ENCODE results near the gene SLFN11. TPM values are rescaled to one million over a fixed set of nuclear protein-coding genes. Genes with fewer than 3 reads are reported as not detected.
A peak's percentile ranks its signal among the peaks of the same experiment; 100 is the strongest.

Gene SLFN11
- total RNA-seq, 4 donors from 2014 or later: 3.4 to 10.7 (median 5.0) TPM

- Histone ChIP-seq H3K4me1 (peaks cover 3% of the 10 kb centered on the region), H3K27me3 (no peaks in the 10 kb centered on the region), H3K36me3 (peaks cover 8% of the 10 kb centered on the region), H3K9me3 (no peaks in the 10 kb centered on the region), H3K4me3 (no peak overlapping the region), H3K27ac (no peak overlapping the region)
- no peak for DNase-seq (ENCODE audit: low spot score in 2 of 2)
- 69% methylated on average over 3 of the region's 3 CpGs for WGBS
- TF ChIP-seq POLR2A (IDR thresholded peaks at IDR 0.05) (no peak), EP300 (IDR thresholded peaks at IDR 0.05) (no peak), POLR2AphosphoS5 (IDR thresholded peaks at IDR 0.05) (no peak)
- TF ChIP-seq, protein P1, sequence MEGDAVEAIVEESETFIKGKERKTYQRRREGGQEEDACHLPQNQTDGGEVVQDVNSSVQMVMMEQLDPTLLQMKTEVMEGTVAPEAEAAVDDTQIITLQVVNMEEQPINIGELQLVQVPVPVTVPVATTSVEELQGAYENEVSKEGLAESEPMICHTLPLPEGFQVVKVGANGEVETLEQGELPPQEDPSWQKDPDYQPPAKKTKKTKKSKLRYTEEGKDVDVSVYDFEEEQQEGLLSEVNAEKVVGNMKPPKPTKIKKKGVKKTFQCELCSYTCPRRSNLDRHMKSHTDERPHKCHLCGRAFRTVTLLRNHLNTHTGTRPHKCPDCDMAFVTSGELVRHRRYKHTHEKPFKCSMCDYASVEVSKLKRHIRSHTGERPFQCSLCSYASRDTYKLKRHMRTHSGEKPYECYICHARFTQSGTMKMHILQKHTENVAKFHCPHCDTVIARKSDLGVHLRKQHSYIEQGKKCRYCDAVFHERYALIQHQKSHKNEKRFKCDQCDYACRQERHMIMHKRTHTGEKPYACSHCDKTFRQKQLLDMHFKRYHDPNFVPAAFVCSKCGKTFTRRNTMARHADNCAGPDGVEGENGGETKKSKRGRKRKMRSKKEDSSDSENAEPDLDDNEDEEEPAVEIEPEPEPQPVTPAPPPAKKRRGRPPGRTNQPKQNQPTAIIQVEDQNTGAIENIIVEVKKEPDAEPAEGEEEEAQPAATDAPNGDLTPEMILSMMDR (IDR thresholded peaks at IDR 0.05): no peak
Measured at GRCh38 chr17:35359398-35359797, 14.0 kb downstream of the SLFN11 start.

DNA sequence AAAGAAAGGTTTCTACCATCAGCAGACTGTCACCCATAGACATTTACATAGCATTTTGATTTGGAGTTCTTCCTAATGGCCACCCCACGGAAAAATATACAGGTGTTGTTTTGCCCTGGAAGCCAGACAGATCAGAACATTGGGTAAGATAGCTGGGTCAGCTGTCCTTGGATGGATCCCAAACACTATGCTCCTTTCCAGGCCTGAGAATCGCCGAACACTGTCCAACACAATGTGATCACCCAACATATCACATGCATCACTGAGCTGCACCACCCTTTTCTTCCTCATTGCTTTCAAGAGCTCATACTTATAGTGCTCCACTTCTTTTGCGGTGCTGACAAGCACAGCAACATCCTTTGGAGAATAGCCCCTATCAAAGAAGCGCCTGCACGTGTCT lies 21.1 kb downstream of the SLFN11 start:
- 81% methylated on average over 5 of the region's 6 CpGs for WGBS
- Histone ChIP-seq H3K27ac (no peak overlapping the region), H3K9me3 (no peaks in the 10 kb centered on the region), H3K4me1 (peaks cover 5% of the 10 kb centered on the region), H3K27me3 (peaks cover 1% of the 10 kb centered on the region), H3K36me3 (peaks cover 11% of the 10 kb centered on the region), H3K4me3 (no peak overlapping the region)
- TF ChIP-seq POLR2AphosphoS5 (IDR thresholded peaks at IDR 0.05) (no peak), EP300 (IDR thresholded peaks at IDR 0.05) (no peak), POLR2A (IDR thresholded peaks at IDR 0.05) (no peak)
- TF ChIP-seq, protein P1 (IDR thresholded peaks at IDR 0.05): no peak
- no peak for DNase-seq (ENCODE audit: low spot score in 2 of 2)

DNA sequence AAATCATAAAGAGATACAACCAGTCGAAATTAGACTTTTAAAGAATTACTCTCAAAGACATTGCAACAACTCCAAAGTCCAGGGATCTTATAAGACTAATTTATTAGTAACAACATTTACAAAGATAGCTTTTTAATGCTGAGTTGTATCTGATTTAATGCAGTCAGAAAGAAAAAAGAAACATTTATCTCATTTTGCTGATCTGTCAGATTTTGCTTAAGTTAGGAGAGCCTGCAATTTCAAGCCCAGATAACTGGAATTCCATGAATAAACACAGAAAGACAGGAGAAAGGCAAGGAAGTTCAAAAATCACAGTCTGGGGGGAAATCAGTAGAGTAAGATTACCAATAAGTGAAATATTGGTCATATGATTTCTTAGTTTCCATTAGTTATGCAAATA lies 22.9 kb downstream of the SLFN11 start:
- TF ChIP-seq EP300 (IDR thresholded peaks at IDR 0.05) (no peak), POLR2AphosphoS5 (IDR thresholded peaks at IDR 0.05) (no peak), POLR2A (IDR thresholded peaks at IDR 0.05) (no peak)
- TF ChIP-seq, protein P1 (IDR thresholded peaks at IDR 0.05): no peak
- Histone ChIP-seq H3K4me1 (peaks cover 23% of the 10 kb centered on the region), H3K27me3 (peaks cover 14% of the 10 kb centered on the region), H3K9me3 (no peaks in the 10 kb centered on the region), H3K27ac (no peak overlapping the region), H3K36me3 (peaks cover 8% of the 10 kb centered on the region), H3K4me3 (no peak overlapping the region)
- WGBS: 68% methylated on average over 1 of the region's 1 CpG
- no peak for DNase-seq (ENCODE audit: low spot score in 2 of 2)

- Histone ChIP-seq H3K4me3 (peak overlapping the region; percentile 52), H3K36me3 (peaks cover 3% of the 10 kb centered on the region), H3K4me1 (peaks cover 25% of the 10 kb centered on the region), H3K27ac (peak overlapping the region; percentile 75), H3K9me3 (no peaks in the 10 kb centered on the region), H3K27me3 (peaks cover 20% of the 10 kb centered on the region)
- peak; percentile 86 to 88 for DNase-seq (ENCODE audit: low spot score in 2 of 2)
- 3% methylated on average over 40 of the region's 40 CpGs for WGBS
- TF ChIP-seq POLR2A (IDR thresholded peaks at IDR 0.05) (no peak), EP300 (IDR thresholded peaks at IDR 0.05) (no peak)
- TF ChIP-seq, protein P1 (IDR thresholded peaks at IDR 0.05): no peak
Measured at GRCh38 chr17:35345926-35346771, 27.3 kb downstream of the SLFN11 start.

DNA sequence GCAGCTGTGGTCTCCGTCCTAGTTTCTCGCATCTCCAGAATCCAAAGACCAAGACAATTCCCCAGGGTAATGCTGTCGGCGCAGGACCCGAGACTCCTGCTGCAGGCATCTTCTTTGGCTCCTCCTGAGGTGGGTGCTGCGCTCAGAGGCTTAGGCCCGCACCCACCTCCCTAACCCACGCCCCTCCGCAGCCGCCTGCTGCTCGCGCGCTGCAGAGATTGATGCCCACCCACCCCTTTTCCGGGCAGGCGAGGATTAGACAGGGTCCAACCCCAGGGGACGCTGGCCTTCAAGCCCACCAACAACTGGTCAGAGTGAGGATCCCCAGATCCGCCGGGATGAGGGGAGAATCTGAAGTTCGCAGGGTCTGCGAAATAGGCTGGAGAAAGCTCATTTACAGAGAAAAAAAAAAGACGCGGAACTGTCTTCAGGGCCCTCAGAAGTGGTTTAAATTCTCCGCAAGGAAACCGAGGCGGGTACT lies 27.9 kb downstream of the SLFN11 start:
- no peak for DNase-seq (ENCODE audit: low spot score in 2 of 2)
- Histone ChIP-seq H3K4me1 (peaks cover 25% of the 10 kb centered on the region), H3K27ac (peak overlapping the region; percentile 75), H3K36me3 (no peaks in the 10 kb centered on the region), H3K27me3 (peaks cover 20% of the 10 kb centered on the region), H3K9me3 (no peaks in the 10 kb centered on the region), H3K4me3 (peak overlapping the region; percentile 52)
- 48% methylated on average over 25 of the region's 25 CpGs for WGBS
- TF ChIP-seq POLR2A (IDR thresholded peaks at IDR 0.05): no peak
- no peak for TF ChIP-seq POLR2AphosphoS5 (IDR thresholded peaks at IDR 0.05)
- TF ChIP-seq EP300 (IDR thresholded peaks at IDR 0.05): no peak
- TF ChIP-seq, protein P1 (IDR thresholded peaks at IDR 0.05): no peak

All from suprapubic skin (tissue), 4 donors.